ENCODE measurements around the gene SSBP2. TPM values are rescaled to one million over a fixed set of nuclear protein-coding genes. Genes with fewer than 3 reads are reported as not detected.

SSBP2 gene
- total and polyA plus RNA-seq, 2 donors (not counting 3 experiments of a cell fraction or from before 2014, with no cell fraction given), result 9.6 to 11.5 TPM

- Histone ChIP-seq H4K20me1 (replicated peaks; ENCODE audit: control insufficient read depth, extremely low read depth, insufficient read depth, low read length) (no peaks in the 10 kb centered on the region), H3K27me3 (ENCODE audit: control insufficient read depth in 2 of 2, insufficient read depth in 2 of 2, low read length in 2 of 2) (no peaks in the 10 kb centered on the region), H3K9me3 (replicated peaks; ENCODE audit: control insufficient read depth, insufficient read depth, low read length) (no peaks in the 10 kb centered on the region), H3K4me2 (ENCODE audit: insufficient read depth, low read length) (peak overlapping the region; percentile 51), H3K9ac (replicated peaks; ENCODE audit: extremely low read depth, insufficient read depth, low read length) (peak overlapping the region; percentile 89), H3K27ac (ENCODE audit: insufficient read depth, low read depth, low read length) (peak overlapping the region; percentile 92), H2AFZ (ENCODE audit: low read depth, low read length) (peak overlapping the region; percentile 91), H3K79me2 (ENCODE audit: control insufficient read depth, insufficient read depth, low read length) (no peaks in the 10 kb centered on the region), H3K9me1 (replicated peaks; ENCODE audit: control insufficient read depth, extremely low read depth, insufficient read depth, low read length) (no peaks in the 10 kb centered on the region), H3K36me3 (ENCODE audit: control insufficient read depth in 2 of 2, extremely low read depth in 1 of 2, insufficient read depth in 2 of 2, low read length in 2 of 2) (no peaks in the 10 kb centered on the region), H3K4me3 (replicated peaks in 1 of 3; ENCODE audit: insufficient read depth in 1 of 3, low read depth in 1 of 3, low read length in 3 of 3) (peak overlapping the region; percentile 26 to 54 (median 42)), H3K4me1 (ENCODE audit: control insufficient read depth, extremely low read depth, insufficient read depth, low read length) (peaks cover 15% of the 10 kb centered on the region)
- TSS peak; percentile 87 for BruUV-seq (replicated peaks)
- TF ChIP-seq JUN (IDR thresholded peaks at IDR 0.05; ENCODE audit: borderline replicate concordance, insufficient read depth, insufficient read length, low read depth), result no peak
- TF ChIP-seq MYC (IDR thresholded peaks at IDR 0.05; ENCODE audit: low read depth, low read length), result no peak
- no peak for TF ChIP-seq POLR2A (IDR thresholded peaks at IDR 0.05; ENCODE audit: low read depth, low read length)
- no peak for TF ChIP-seq MAX (IDR thresholded peaks at IDR 0.05; ENCODE audit: insufficient read depth, insufficient read length)
- TF ChIP-seq FOS (IDR thresholded peaks at IDR 0.05; ENCODE audit: borderline replicate concordance, insufficient read depth, low read length), result no peak
- no peak for TF ChIP-seq GATA2 (IDR thresholded peaks at IDR 0.05; ENCODE audit: insufficient read depth, insufficient read length, low read depth, low read length)
- TF ChIP-seq POLR2AphosphoS5 (IDR thresholded peaks at IDR 0.05; ENCODE audit: insufficient read depth, low read depth, low read length), result no peak
- TF ChIP-seq CTCF (IDR thresholded peaks at IDR 0.05; ENCODE audit: extremely low read depth in 1 of 2, insufficient read depth in 1 of 2, low read depth in 1 of 2, low read length in 2 of 2), result no peak
- no peak for TF ChIP-seq EZH2 (IDR thresholded peaks at IDR 0.05; ENCODE audit: borderline replicate concordance, low read depth, low read length, severe bottlenecking)
- CTCF ChIA-PET, result interaction anchor here (1.1 to 4.6 kb wide), 10 partner anchors 27 to 413 kb away, joined by 3 to 89 read pairs (median 20); no protein-coding TSS in a partner anchor
- POLR2A ChIA-PET, result interaction anchor here (1.0 to 1.9 kb wide), 3 partner anchors 100 to 413 kb away, joined by 3 to 37 read pairs (median 8); partner anchors contain the start of gene ATG10
- dilution Hi-C loops (cut with MboI; ENCODE audit: extremely low pct_ligation_motif_present, low sequenced_read_pairs), result no loop called here
- intact Hi-C loops (cut with micrococcal nuclease), result loop anchor here (1.0 to 10.0 kb wide), 15 partner anchors 27 to 787 kb away; partner anchors contain the start of genes RASGRF2 and ZCCHC9
- DNase-seq (ENCODE audit: low read depth, low spot score) (peak; percentile 15), FAIRE-seq (no peak)
Measured at GRCh38 chr5:81751836-81752643, 1.1 kb upstream of the SSBP2 start.
